H9 (cell line): ENCODE data around the gene ASMT. TPM values are rescaled to one million over a fixed set of nuclear protein-coding genes. Genes with fewer than 3 reads are reported as not detected.
A peak's percentile ranks its signal among the peaks of the same experiment; 100 is the strongest.

ENCODE experiments used
- DNase-seq: peaks from one replicate; pipeline ENCODE4 v3.0.0-alpha.2; 2017
- H2AFZ ChIP-seq: one replicate; pipeline ENCODE4 v1.6.1; 2013; ENCODE audit warnings: mild to moderate bottlenecking, low read length, control low read depth, moderate library complexity
- H2AK5ac ChIP-seq: 2 replicates; pipeline ENCODE4 v1.6.1; 2013; ENCODE audit warnings: low read length, control low read depth, mixed read lengths; ENCODE audit not compliant: insufficient read length
- H2BK120ac ChIP-seq: one replicate; pipeline ENCODE4 v1.6.1; 2013; ENCODE audit warnings: low read depth, mild to moderate bottlenecking, low read length, control low read depth, inconsistent platforms; ENCODE audit not compliant: poor library complexity, severe bottlenecking
- H2BK12ac ChIP-seq: 2 replicates; pipeline ENCODE4 v1.6.1; 2013; ENCODE audit warnings: low read length, control low read depth, mixed read lengths, low read depth; ENCODE audit not compliant: insufficient read length
- H2BK15ac ChIP-seq: 2 replicates; pipeline ENCODE4 v1.6.1; 2013; ENCODE audit warnings: low read depth, low read length, control low read depth
- H2BK20ac ChIP-seq: one replicate; pipeline ENCODE4 v1.6.1; 2013; ENCODE audit warnings: low read depth, mild to moderate bottlenecking, low read length, control low read depth, inconsistent platforms; ENCODE audit not compliant: poor library complexity, severe bottlenecking
- H2BK5ac ChIP-seq: 2 replicates; pipeline ENCODE4 v1.6.1; 2013; ENCODE audit warnings: low read length, control low read depth, mixed read lengths; ENCODE audit not compliant: insufficient read length
- H3K14ac ChIP-seq: 2 replicates; pipeline ENCODE4 v1.6.1; 2013; ENCODE audit warnings: low read length, control low read depth; ENCODE audit not compliant: insufficient read depth
- H3K18ac ChIP-seq: 2 replicates; pipeline ENCODE4 v1.6.1; 2013; ENCODE audit warnings: low read depth, mild to moderate bottlenecking, mixed read lengths, low read length, control low read depth; ENCODE audit not compliant: insufficient read length
- H3K23ac ChIP-seq: 2 replicates; pipeline ENCODE4 v1.6.1; 2013; ENCODE audit warnings: low read length, control low read depth, mixed read lengths, low read depth; ENCODE audit not compliant: insufficient read length
- H3K23me2 ChIP-seq: 2 replicates; pipeline ENCODE4 v1.6.1; 2013; ENCODE audit warnings: low read depth, mild to moderate bottlenecking, mixed read lengths, low read length, control low read depth; ENCODE audit not compliant: insufficient read length, poor library complexity, severe bottlenecking
- H3K27ac ChIP-seq: 2 replicates; pipeline ENCODE4 v1.5.1; 2013; ENCODE audit warnings: low read length, control low read depth, mixed read lengths, low read depth; ENCODE audit not compliant: insufficient read length
- H3K27me3 ChIP-seq: 2 replicates; pipeline ENCODE4 v1.6.1; 2013; ENCODE audit warnings: low read length, control low read depth, inconsistent platforms; ENCODE audit not compliant: insufficient read depth
- H3K4ac ChIP-seq: 2 replicates; pipeline ENCODE4 v1.6.1; 2013; ENCODE audit warnings: low read depth, mild to moderate bottlenecking, control low read depth, inconsistent platforms, low read length, moderate library complexity
- H3K4me1 ChIP-seq: 2 replicates; pipeline ENCODE4 v1.6.1; 2013; ENCODE audit warnings: low read length, control low read depth, inconsistent platforms; ENCODE audit not compliant: insufficient read depth
- H3K4me2 ChIP-seq: 2 replicates; pipeline ENCODE4 v1.6.1; 2013; ENCODE audit warnings: low read length, control low read depth, mixed read lengths; ENCODE audit not compliant: insufficient read length, insufficient read depth
- H3K56ac ChIP-seq: 2 replicates; pipeline ENCODE4 v1.6.1; 2013; ENCODE audit warnings: low read depth, mild to moderate bottlenecking, mixed read lengths, low read length, control low read depth; ENCODE audit not compliant: insufficient read length
- H3K79me1 ChIP-seq: 2 replicates; pipeline ENCODE4 v1.6.1; 2013; ENCODE audit warnings: low read depth, mild to moderate bottlenecking, moderate library complexity, low read length, control low read depth, inconsistent platforms; ENCODE audit not compliant: insufficient read depth, poor library complexity, severe bottlenecking
- H3K79me2 ChIP-seq: 2 replicates; pipeline ENCODE4 v1.6.1; 2013; ENCODE audit warnings: low read length, control low read depth, inconsistent platforms; ENCODE audit not compliant: insufficient read depth
- H3K9ac ChIP-seq: 2 replicates; pipeline ENCODE4 v1.6.1; 2013; ENCODE audit warnings: low read length, control low read depth, mixed read lengths; ENCODE audit not compliant: insufficient read length; ENCODE audit errors: extremely low read depth
- H3K9me3 ChIP-seq: one replicate; pipeline ENCODE4 v1.6.1; 2013; ENCODE audit warnings: low read depth, low read length, inconsistent platforms; ENCODE audit not compliant: control insufficient read depth
- H3T11ph ChIP-seq: one replicate; pipeline ENCODE4 v1.6.1; 2013; ENCODE audit warnings: mild to moderate bottlenecking, low read length, control low read depth, inconsistent platforms
- H4K20me1 ChIP-seq: one replicate; pipeline ENCODE4 v1.6.1; 2013; ENCODE audit not compliant: control insufficient read depth, insufficient read length, insufficient read depth
- H4K5ac ChIP-seq: 2 replicates; pipeline ENCODE4 v1.6.1; 2013; ENCODE audit warnings: low read depth, mild to moderate bottlenecking, mixed read lengths, low read length, control low read depth; ENCODE audit not compliant: insufficient read length
- H4K8ac ChIP-seq: replicated peaks from 2 replicates; pipeline ENCODE4 v1.6.1; 2013; ENCODE audit warnings: low read length, control low read depth, mixed read lengths, low read depth; ENCODE audit not compliant: insufficient read length
- H4K91ac ChIP-seq: 2 replicates; pipeline ENCODE4 v1.6.1; 2013; ENCODE audit warnings: low read depth, mild to moderate bottlenecking, moderate library complexity, mixed read lengths, low read length, control low read depth; ENCODE audit not compliant: insufficient read length
- H3K27ac Mint-ChIP-seq, 3 experiments: 2 replicates in 2 of 3; 3 replicates in 1 of 3; pipeline ENCODE4 v1.8.0; 2020 to 2021; ENCODE audit warnings: mixed read lengths in 3 of 3, mild to moderate bottlenecking in 1 of 3, moderate library complexity in 1 of 3
- H3K27me3 Mint-ChIP-seq: 2 replicates; pipeline ENCODE4 v1.8.0; 2021; ENCODE audit warnings: low read depth, mild to moderate bottlenecking, moderate library complexity, mixed read lengths
- H3K36me3 Mint-ChIP-seq, 3 experiments: 2 replicates in 2 of 3; 3 replicates in 1 of 3; pipeline ENCODE4 v1.8.0; 2020 to 2021; ENCODE audit warnings: low read depth in 3 of 3, mixed read lengths in 3 of 3; ENCODE audit not compliant: insufficient read depth in 1 of 3
- H3K4me1 Mint-ChIP-seq, 2 experiments: 2 replicates each; pipeline ENCODE4 v1.8.0; 2020; ENCODE audit warnings: mixed read lengths in 2 of 2
- H3K4me3 Mint-ChIP-seq, 2 experiments: 2 replicates in 1 of 2; 3 replicates in 1 of 2; pipeline ENCODE4 v1.8.0; 2020 to 2021; ENCODE audit warnings: mild to moderate bottlenecking in 2 of 2, mixed read lengths in 2 of 2, moderate library complexity in 1 of 2
- H3K9me3 Mint-ChIP-seq, 2 experiments: 2 replicates in 1 of 2; 3 replicates in 1 of 2; pipeline ENCODE4 v1.8.0; 2020; ENCODE audit warnings: mild to moderate bottlenecking in 2 of 2, mixed read lengths in 2 of 2, moderate library complexity in 1 of 2
- WGBS: extraction: QIAGEN DNeasy Blood & Tissue Kit; methylation state at CpG from one replicate; pipeline ENCODE4 v1.1.7; 2013; ENCODE audit warnings: missing lambda C conversion rate, low lambda C conversion rate, mixed read lengths; ENCODE audit not compliant: insufficient read length; ENCODE audit errors: extremely low coverage; 5-methylcytosine and 5-hydroxymethylcytosine counted together
- total RNA-seq: library from RNA; stranded (reverse); gene quantifications from 2 replicates; pipeline ENCODE4 v1.2.1, GENCODE V29; 2021
- TF ChIP-seq, protein P1 (sequence below): fragments of 200-600 bp; sonication (generic); conservative IDR thresholded peaks from 3 replicates; pipeline ENCODE4 v1.8.0; 2021; ENCODE audit warnings: antibody characterized with exemption, mild to moderate bottlenecking

ASMT gene
- total RNA-seq, 1 experiment from 2014 or later: 1.4 TPM

DNA sequence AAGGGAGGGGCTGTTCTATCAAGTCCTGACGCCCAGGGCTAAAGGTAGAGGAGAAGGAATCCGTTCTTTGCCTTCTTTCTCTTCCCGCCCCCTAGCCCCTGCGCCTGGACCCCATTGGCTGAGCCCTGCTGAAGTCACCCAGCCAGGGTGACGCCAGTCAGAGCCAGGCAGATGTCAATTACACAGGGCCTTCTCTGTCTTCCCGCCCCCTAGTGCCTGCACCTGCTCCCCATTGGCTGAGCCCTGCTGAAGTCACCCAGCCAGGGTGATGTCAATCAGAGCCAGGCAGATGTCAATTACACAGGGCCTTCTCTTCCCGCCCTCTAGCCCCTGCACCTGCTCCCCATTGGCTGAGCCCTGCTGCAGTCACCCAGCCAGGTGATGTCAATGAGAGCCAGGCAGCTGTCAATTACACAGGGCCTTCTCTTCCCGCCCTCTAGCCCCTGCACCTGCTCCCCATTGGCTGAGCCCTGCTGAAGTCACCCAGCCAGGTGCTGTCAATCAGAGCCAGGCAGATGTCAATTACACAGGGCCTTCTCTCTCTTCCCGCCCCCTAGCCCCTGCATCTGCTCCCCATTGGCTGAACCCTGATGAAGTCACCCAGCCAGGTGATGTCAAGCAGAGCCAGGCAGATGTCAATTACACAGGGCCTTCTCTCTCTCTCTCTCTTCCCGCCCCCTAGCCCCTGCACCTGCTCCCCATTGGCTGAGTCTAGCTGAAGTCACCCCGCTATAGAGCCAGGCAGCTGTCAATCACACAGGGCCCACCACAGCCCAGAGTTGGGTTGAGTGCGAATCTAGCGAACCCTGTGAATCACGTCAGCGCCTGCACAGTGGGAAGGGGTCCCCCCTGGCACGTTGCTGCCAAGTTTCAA is 46.4 kb downstream of the ASMT start:
- no peak overlapping the region for H3K9ac ChIP-seq
- H3K9me3 Mint-ChIP-seq: peaks cover 3 to 19% of the 10 kb centered on the region in 2 experiments; a peak in 4 of 5 replicates

More for the DNA sequence above, 46.4 kb downstream of the ASMT start:
- Histone ChIP-seq H3K4me1 (no peaks in the 10 kb centered on the region), H3K4me2 (no peak overlapping the region), H2AFZ (no peak overlapping the region), H3K23me2 (peaks cover 2% of the 10 kb centered on the region), H2BK120ac (no peak overlapping the region), H3K9me3 (no peaks in the 10 kb centered on the region), H3K79me2 (no peaks in the 10 kb centered on the region), H3K14ac (no peak overlapping the region), H3K27ac (no peak overlapping the region), H4K5ac (no peak overlapping the region), H2BK5ac (no peak overlapping the region), H4K8ac (no peak overlapping the region), H2BK20ac (no peak overlapping the region), H2BK12ac (no peak overlapping the region), H3K56ac (no peak overlapping the region), H3K27me3 (no peaks in the 10 kb centered on the region), H4K91ac (no peak overlapping the region), H3K18ac (no peak overlapping the region), H2BK15ac (no peak overlapping the region), H2AK5ac (no peak overlapping the region), H3K79me1 (no peaks in the 10 kb centered on the region), H3K23ac (no peak overlapping the region), H3K4ac (no peak overlapping the region), H3T11ph (no peak overlapping the region), H4K20me1 (no peaks in the 10 kb centered on the region)
- no peaks in the 10 kb centered on the region for H3K27me3 Mint-ChIP-seq
- peaks cover 0 to 4% (median under 1%) of the 10 kb centered on the region in 3 experiments; a peak in 2 of 7 replicates for H3K36me3 Mint-ChIP-seq
- H3K27ac Mint-ChIP-seq: peak overlapping the region; percentile 50 to 94 (median 58); a peak in 5 of 7 replicates
- H3K4me3 Mint-ChIP-seq: peak overlapping the region in 1 of 2 experiments; percentile 9; a peak in 2 of 5 replicates
- TF ChIP-seq, protein P1, sequence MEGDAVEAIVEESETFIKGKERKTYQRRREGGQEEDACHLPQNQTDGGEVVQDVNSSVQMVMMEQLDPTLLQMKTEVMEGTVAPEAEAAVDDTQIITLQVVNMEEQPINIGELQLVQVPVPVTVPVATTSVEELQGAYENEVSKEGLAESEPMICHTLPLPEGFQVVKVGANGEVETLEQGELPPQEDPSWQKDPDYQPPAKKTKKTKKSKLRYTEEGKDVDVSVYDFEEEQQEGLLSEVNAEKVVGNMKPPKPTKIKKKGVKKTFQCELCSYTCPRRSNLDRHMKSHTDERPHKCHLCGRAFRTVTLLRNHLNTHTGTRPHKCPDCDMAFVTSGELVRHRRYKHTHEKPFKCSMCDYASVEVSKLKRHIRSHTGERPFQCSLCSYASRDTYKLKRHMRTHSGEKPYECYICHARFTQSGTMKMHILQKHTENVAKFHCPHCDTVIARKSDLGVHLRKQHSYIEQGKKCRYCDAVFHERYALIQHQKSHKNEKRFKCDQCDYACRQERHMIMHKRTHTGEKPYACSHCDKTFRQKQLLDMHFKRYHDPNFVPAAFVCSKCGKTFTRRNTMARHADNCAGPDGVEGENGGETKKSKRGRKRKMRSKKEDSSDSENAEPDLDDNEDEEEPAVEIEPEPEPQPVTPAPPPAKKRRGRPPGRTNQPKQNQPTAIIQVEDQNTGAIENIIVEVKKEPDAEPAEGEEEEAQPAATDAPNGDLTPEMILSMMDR: no peak
- WGBS: no CpG with 5 or more reads among the region's 16 CpGs
- peak; percentile 98 for DNase-seq
- H3K4me1 Mint-ChIP-seq: peaks cover 18 to 19% of the 10 kb centered on the region in 2 experiments
